GM18868 (cell line): Measurements from ENCODE around the gene PUDP.
A peak's percentile ranks its signal among the peaks of the same experiment; 100 is the strongest.

Experiments
- ATAC-seq: cut with Tn5 transposase; IDR thresholded peaks from one replicate; pipeline ENCODE4 v1.9.1; 2021; ENCODE audit warnings: mild to moderate bottlenecking, moderate library complexity; ENCODE audit not compliant: unreplicated experiment

The PUDP gene

GRCh38 chrX:7147413-7147977 is 458 bp downstream of the PUDP start, which contains the start of gene STS:
Gene STS, plus strand, starts transcription at chrX:7147712. Its CDS starts 105,488 bp downstream, at chrX:7253200.
- ATAC-seq = peak; percentile 34

GRCh38 chrX:7146703-7147412 is 1.1 kb downstream of the PUDP start:
- ATAC-seq = peak; percentile 18

GRCh38 chrX:7146020-7146702 is 1.8 kb downstream of the PUDP start:
- ATAC-seq = no peak

DNA sequence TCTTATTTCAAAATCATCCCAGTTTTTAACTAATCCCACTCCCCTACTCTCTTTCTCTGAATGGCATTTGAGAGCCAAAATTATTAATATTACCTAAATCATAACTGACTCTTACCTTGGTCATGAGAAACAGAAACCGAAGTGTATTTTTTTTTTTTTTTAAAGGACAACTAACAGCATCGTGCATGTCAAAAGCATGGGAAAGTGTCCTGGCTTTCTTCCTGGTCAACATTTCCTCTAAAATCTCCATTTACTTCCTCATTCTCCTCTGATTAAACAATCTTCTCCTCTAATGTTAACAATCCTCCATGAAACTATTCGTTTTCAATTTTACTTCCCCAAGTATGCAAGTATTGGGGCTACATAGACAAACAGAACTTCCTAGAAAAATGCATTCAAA is 2.5 kb downstream of the PUDP start:
- no peak for ATAC-seq

DNA sequence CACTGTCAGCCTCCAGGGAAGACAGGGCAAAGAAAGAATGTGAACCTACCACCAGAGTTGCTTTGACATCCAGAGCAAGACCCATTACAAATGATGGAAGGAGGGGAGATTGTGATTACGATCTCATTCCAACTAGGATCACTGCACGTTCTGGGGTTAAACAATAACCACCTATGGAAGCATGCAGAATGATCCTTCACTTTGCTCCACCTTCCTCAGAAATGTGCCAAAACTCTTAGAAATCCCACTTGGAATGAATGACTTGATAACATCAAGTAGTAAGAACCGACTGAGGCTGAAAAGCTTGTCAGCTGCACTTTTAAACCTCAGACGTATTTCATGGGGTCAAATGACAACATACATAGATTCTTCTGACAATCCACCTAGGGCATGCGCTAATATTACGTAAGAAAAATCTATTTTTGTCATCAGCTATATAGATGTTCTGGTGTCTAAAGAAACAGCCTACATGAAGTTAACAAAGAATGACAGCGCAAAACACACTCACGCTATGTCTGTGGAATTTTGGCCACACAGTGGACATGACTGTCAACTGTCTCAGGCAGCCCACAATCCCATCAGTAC is 3.9 kb downstream of the PUDP start:
- ATAC-seq = no peak

- ATAC-seq = no peak
These were observed 4.9 kb downstream of the PUDP start for GRCh38 chrX:7143076-7143475.

DNA sequence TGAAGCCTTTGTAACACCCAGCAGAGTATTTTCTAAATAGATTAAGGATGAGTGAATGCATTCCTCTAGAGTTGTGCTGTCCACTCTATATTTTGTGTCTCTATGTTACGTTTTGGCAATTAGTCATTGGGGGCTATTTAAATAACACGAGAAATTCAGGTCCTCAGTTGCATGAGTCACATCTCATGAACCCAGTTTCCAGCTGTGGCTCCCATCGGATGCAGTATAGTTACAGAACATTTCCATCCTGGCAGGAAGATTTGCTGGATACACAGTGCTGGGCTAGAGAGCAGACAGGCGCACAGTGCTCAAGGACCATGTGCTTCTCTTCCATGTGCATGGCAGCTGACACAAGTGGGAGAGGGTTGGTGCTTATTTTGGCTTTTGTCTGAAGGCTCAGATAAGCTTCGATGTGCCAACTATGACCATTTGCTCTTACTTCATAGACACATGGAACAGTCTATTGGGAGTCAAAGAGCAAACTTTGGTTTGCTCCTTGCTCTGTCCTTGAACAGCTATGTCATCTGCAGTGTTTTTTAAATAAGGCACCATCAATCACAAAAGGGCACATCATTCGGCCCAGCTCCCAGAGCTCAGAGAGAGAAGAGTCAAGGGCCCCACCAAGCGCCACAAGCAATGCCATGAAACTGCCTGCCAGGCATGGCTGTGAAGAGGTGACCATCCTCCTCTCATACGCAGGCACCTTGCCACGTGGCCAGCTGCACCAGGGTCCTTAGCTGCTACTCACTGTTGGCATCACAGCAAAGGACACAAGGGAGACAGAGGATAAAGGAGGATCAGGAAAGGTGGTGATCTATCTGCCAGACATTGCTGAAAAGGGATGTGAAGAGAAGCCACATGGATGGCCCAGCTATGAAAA is 8.5 kb downstream of the PUDP start:
- ATAC-seq = no peak

- ATAC-seq = no peak
These were observed 13.0 kb downstream of the PUDP start for GRCh38 chrX:7134981-7135380.

GRCh38 chrX:7133050-7133440 is 14.9 kb downstream of the PUDP start:
- ATAC-seq = no peak

DNA sequence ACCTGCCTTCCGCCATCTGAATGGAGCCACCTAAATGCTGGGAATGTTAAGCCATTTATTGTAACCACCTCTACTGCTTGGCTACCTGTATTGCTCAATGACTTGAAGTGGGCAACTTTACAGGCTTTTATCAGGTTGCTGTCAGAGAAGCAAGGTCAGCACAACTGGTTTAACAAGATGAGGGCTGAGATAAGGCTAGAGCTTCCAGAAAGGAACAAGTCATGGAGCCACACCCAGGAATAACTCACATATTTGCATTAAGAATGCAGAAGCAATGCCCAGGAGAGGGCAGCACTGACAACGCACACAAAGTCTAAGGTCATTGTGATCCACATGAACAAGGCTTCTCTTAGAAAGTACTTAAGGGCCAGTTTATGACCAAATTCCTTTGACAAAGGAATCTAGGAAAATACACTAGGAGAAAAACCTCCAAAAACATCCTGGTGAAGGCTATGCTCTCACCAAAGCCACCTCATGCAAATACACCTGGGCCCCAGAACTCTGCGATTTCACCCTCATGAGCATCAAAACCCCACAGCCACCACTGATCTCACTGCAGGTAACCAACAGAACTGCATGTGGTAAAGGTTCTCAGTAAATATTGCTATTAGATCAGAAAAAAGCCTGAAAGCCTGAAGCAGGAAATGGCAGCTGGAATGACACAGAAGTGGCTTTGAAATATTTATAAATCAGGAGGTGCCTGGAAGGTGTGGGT is 15.5 kb downstream of the PUDP start:
- ATAC-seq = peak; percentile 77

DNA sequence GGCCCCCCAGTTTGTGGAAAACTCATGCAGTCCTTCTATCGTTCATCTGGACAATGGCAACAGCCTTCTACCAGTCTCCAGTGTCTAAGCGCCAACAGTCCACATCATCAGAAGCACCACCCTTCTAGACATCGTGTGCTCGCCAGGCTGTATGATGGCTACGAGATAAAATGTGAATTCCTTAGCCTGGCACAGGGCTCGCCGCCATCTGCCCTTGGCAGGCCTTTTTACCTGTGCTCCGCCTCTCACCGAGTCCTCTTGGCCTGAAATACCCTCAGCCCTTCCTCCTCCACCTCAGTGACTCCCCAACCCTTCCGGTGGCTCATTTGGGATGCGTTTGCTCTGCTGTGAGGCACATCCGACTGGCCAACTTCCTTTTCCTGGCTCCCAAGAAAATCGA is 16.3 kb downstream of the PUDP start:
- no peak for ATAC-seq

DNA sequence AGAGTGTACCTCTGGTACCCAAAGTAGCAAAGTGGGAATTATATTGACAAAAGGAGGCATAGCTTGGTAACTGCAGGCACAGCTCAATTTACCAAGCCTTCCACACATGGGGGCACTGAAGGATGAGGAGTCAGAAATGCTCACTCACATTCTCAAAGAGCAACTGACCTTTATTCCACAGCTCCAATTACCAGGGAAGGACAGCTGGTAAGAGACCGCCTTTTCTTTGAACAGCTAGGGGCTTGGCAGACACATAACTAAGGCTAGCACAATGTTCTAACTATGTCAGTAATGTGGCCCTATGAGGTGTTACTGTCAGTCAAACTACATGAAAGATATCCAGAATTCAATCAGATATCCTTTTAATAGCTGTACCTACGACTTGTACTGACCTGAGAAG is 20.9 kb downstream of the PUDP start:
- no peak for ATAC-seq

- no peak for ATAC-seq
These were observed 27.1 kb downstream of the PUDP start for GRCh38 chrX:7120878-7121219.

DNA sequence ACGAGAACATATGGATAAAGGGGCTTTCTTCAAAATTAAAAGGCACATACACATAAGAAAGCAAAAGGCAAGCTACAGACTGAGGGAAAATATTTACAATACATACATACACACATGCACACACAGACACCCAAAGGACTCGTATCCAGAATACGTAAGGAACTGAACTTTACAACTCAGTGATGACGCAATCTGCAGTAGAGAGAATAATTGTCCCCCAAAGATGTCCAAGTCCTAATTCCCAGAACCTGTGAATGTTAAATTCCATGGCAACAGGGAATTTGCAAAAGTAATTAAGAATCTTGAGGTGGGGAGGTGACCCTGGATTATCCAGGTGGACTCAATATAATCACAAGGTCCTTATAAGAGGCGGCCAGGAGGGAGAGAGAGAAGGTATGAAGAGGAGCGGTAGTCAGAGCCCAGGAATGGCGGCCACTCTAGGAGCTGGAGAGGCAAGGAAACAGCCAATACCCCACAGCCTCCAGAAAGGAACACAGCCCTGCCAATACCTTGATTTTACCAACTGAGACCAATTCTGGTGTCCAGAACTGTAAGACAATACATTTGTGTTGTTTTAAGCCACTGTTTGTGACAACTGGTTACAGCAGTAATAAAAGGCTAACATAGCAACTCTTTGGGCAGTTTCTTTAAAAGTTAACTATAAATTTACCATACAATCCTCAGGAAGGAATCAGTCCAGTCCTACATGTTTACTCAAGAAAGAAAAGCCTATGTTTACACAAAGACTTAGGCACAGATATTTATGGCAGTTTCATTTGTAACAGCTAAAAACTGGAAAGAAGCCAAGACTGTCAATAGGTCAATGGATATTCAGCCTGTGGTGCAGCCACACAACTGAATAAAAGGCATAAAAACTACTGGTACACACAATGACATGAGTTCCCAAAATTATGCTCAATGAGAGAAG is 27.7 kb downstream of the PUDP start:
- no peak for ATAC-seq

DNA sequence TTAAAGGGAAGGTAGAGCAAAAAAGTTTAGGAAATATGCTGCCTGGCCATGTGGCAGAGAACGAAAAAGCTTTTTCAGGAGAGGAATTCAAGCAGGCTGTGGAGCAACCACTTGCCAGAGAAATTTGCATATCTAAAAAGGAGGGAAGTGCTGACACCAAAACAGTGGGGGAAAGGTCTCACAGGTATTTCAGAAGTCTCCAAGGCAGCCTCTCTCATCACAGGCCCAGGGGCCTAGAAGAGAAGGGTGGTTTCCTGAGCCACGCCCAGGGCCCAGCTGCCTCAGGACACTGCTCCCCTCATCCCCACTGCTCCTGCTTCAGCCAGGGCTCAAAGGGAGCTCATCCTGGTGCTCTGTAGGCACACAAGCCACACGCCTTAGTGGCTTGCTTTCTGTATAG is 30.4 kb downstream of the PUDP start:
- ATAC-seq = peak; percentile 53

GRCh38 chrX:7116081-7116480 is 31.9 kb downstream of the PUDP start:
- no peak for ATAC-seq

DNA sequence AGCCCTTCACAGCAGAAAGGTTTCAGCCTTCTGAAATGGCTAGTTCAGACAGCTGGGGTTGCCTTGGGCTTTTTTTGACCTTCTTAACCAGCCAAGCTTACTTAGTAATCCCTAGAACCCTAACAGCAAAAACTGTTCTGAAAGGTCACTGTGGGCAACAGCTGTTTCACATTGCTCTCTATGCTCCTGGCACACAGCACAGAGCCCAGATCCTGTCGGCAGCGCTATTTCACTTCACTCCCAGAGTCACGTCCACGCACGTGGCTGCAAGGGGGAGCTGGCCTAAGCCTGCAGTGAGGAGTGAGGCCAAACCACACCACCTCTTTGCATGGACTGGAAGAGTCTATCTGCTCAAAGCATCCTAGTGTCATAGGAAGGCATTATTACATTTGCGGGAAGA is 32.4 kb downstream of the PUDP start:
- peak; percentile 61 for ATAC-seq

- ATAC-seq = no peak
These were observed 35.9 kb downstream of the PUDP start for GRCh38 chrX:7112071-7112470.

DNA sequence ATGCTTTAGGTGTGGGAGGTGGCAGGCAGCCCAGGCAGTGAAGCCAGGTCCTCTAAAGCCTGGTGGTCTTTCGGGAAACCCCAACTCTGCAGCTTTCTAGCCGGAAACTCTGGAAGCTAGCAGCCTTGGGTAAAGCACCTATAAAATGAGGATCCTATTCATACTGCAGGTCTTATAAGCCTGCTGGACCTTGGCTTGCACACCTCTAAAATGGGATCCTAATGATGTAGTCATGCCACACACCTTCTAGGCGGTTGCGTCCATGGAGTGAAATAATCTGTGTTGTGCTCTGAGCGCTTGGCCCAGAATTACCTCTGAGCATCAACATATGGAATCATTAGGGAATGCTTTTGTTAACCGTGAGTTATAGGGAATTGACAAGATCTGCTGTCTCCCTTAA is 36.4 kb downstream of the PUDP start:
- ATAC-seq = no peak
